Gastroesophageal sphincter (tissue), 4 donors: ENCODE data around the gene PRKAG2. TPM values are rescaled to one million over a fixed set of nuclear protein-coding genes. Genes with fewer than 3 reads are reported as not detected.

Source experiments
- ATAC-seq: fragments of 150-250 bp; one replicate; pipeline ENCODE4 v1.9.1; 2016; ENCODE audit warnings: mild to moderate bottlenecking, moderate library complexity
- H3K27ac ChIP-seq, 4 donors: fragments of 200-600 bp; sonication (generic) in 3 of 4; 1 replicate in 3 of 4; 2 replicates in 1 of 4; pipeline ENCODE4 v1.5.1; 2016 to 2019
- H3K27me3 ChIP-seq: fragments of 200-600 bp; sonication (generic); one replicate; pipeline ENCODE4 v1.5.1; 2019
- H3K36me3 ChIP-seq, 2 donors: fragments of 200-600 bp; sonication (generic); one replicate each; pipeline ENCODE4 v1.5.1; 2019; ENCODE audit warnings: control low read depth in 1 of 2
- H3K4me1 ChIP-seq, 3 donors: fragments of 200-600 bp; sonication (generic); 1 replicate in 2 of 3; 2 replicates in 1 of 3; pipeline ENCODE4 v1.5.1; 2016 to 2019; ENCODE audit warnings: control low read depth in 2 of 3
- H3K4me3 ChIP-seq, 2 donors: fragments of 200-600 bp; sonication (generic); one replicate each; pipeline ENCODE4 v1.5.1; 2019; ENCODE audit warnings: mild to moderate bottlenecking in 1 of 2, moderate library complexity in 1 of 2
- H3K9me3 ChIP-seq, 3 donors: fragments of 200-600 bp; sonication (generic); one replicate each; pipeline ENCODE4 v1.5.1; 2017 to 2019; ENCODE audit warnings: control low read depth in 2 of 3
- EP300 ChIP-seq: sonication (generic); formaldehyde crosslinking; IDR thresholded peaks from one replicate; pipeline ENCODE4 v1.6.1; 2017; ENCODE audit warnings: antibody characterized with exemption, mild to moderate bottlenecking
- POLR2A ChIP-seq, 2 donors: fragments of 450-650 bp; IDR thresholded peaks; one replicate each; pipeline ENCODE4 v1.6.1; 2017; ENCODE audit warnings: antibody characterized with exemption in 2 of 2, mild to moderate bottlenecking in 2 of 2, moderate library complexity in 1 of 2
- POLR2AphosphoS5 ChIP-seq: sonication (generic); formaldehyde crosslinking; IDR thresholded peaks from one replicate; pipeline ENCODE4 v1.6.1; 2017; ENCODE audit warnings: antibody characterized with exemption
- WGBS, 2 donors: methylation state at CpG; one replicate each; pipeline ENCODE4 v1.1.5; 2018; ENCODE audit warnings: low coverage in 1 of 2; 5-methylcytosine and 5-hydroxymethylcytosine counted together
- total RNA-seq, 4 donors: library from RNA; depleted of rRNA; stranded (reverse); fragments of >200 nt; gene quantifications; one replicate each; pipeline ENCODE4 v1.1.0, GENCODE V29; 2016
- TF ChIP-seq, protein P1 (sequence below), 4 experiments: fragments of 200-600 bp in 2 of 4; fragments of 450-650 bp in 2 of 4; sonication (generic) in 1 of 4; IDR thresholded peaks; one replicate each; pipeline ENCODE4 v1.5.1; 2017 to 2019; ENCODE audit warnings: antibody characterized with exemption in 4 of 4, mild to moderate bottlenecking in 2 of 4, moderate library complexity in 2 of 4

The PRKAG2 gene
- total RNA-seq, 4 donors from 2014 or later, result 48.9 to 89.0 (median 75.7) TPM

DNA sequence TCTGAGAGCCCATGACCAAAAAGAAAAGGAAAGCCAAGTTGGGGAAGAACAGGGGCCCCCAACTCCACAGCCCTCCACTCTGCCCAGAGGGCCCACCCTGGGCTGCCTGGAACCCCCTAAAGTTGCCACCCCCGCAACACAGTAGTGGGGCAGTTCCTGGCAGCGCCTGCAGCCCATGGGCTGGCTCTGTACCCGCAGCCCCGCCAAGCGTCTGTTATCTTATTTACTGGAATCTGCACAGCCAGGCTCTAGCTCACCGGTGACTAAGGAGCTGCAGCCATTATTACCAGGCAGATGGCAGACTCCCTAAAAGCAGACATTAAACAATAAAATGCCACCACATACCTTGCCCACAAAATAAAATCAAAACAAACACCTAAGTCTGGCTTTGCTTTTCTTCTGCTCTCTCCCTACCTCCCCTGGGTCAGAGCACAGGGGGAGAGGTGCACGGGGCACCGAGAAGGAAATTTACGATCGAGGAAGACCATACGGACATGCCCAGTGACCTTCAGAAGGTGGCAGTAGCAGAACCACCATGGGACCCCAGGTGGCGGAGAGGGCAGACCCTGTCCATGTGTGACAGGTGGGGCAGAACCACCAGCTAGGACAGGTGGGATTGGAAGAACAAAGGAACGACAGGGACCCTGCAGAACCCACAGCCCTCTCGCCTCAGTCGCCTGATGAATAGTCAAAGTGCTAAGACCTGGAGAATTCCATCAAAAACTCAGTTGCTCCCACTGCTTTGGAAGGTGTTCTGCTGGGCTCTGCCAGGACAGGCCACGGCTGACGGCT is 66.3 kb downstream of the PRKAG2 start:
- Histone ChIP-seq H3K4me3 (no peak overlapping the region), H3K9me3 (no peaks in the 10 kb centered on the region), H3K36me3 (no peaks in the 10 kb centered on the region), H3K27me3 (no peaks in the 10 kb centered on the region), H3K4me1 (peaks cover 0 to 12% (median 0%) of the 10 kb centered on the region in 3 donors), H3K27ac (no peak overlapping the region)
- no peak for TF ChIP-seq POLR2A (IDR thresholded peaks at IDR 0.05)
- TF ChIP-seq EP300, result no peak
- 83 to 100% methylated on average over 2 to 10 of the region's 17 CpGs for WGBS, 2 donors
- ATAC-seq, result no peak

DNA sequence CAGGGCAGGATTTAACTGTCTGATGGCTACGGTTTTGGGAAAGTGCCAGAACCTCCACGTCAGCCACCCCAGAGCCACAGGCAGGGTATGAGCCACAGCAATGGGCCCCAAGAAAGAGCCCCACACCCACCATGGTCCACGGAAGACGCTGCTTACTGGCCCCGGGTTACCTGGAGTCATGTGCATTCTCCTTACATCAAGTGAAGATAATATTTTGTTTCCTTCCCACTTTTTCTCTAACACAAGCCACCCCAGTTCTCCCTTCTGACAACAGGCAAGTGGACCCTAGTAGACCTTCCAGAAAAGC is 67.1 kb downstream of the PRKAG2 start:
- no peak overlapping the region for H3K4me3 ChIP-seq
- H3K27ac ChIP-seq, result no peak overlapping the region
- WGBS, 2 donors, result 77% methylated on average over 5 of the region's 5 CpGs; no CpG with 5 or more reads in 1 of the 2 donors
- H3K9me3 ChIP-seq, result peaks cover 0 to 4% (median 0%) of the 10 kb centered on the region in 3 donors
- H3K36me3 ChIP-seq, result no peaks in the 10 kb centered on the region
- no peaks in the 10 kb centered on the region for H3K27me3 ChIP-seq
- TF ChIP-seq POLR2A (IDR thresholded peaks at IDR 0.05) (no peak), POLR2AphosphoS5 (no peak), EP300 (no peak)
- TF ChIP-seq, protein P1, sequence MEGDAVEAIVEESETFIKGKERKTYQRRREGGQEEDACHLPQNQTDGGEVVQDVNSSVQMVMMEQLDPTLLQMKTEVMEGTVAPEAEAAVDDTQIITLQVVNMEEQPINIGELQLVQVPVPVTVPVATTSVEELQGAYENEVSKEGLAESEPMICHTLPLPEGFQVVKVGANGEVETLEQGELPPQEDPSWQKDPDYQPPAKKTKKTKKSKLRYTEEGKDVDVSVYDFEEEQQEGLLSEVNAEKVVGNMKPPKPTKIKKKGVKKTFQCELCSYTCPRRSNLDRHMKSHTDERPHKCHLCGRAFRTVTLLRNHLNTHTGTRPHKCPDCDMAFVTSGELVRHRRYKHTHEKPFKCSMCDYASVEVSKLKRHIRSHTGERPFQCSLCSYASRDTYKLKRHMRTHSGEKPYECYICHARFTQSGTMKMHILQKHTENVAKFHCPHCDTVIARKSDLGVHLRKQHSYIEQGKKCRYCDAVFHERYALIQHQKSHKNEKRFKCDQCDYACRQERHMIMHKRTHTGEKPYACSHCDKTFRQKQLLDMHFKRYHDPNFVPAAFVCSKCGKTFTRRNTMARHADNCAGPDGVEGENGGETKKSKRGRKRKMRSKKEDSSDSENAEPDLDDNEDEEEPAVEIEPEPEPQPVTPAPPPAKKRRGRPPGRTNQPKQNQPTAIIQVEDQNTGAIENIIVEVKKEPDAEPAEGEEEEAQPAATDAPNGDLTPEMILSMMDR (IDR thresholded peaks at IDR 0.05), result no peak
- peaks cover 0 to 6% (median 0%) of the 10 kb centered on the region in 3 donors for H3K4me1 ChIP-seq
- ATAC-seq, result no peak

DNA sequence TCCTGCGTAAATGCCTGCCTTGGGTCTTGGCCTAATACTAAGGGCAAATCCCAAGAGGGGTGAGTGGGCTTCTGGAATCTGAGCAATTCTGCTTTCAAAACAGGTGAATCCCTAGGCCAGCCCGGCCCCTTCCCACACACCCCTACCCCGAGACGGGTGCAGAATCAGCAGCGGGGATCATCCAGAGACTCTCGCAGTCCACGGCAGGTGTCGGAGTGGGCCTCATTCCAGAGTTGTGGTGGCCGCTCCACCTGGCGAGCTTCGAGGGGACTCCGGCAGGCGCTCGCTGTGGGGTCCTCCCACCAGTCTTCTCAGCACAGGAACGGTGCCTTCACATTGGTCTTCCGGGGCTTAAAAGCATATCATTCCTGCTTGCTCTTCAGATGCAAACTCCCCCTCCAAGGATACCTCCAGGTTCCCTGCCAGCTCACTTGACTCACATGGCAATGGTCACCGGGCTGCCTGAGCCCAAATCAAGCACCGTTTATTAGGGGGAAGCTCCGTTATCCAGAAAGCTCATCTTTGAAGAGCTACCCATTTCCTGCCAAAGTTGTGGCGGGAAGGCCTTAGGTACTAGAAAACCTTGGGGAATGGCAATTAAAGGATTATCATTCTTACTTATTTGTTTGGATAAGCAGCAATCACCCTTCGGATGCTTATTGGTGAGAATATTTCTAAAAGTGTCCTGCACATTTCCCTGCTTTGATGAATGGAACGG is 67.6 kb downstream of the PRKAG2 start:
- ATAC-seq, result no peak
- H3K9me3 ChIP-seq, result peaks cover 0 to 4% (median 0%) of the 10 kb centered on the region in 3 donors
- peaks cover 0 to under 1% (median 0%) of the 10 kb centered on the region in 3 donors for H3K4me1 ChIP-seq
- H3K4me3 ChIP-seq, result no peak overlapping the region
- no peak overlapping the region for H3K27ac ChIP-seq
- H3K36me3 ChIP-seq, result no peaks in the 10 kb centered on the region
- 60% methylated on average over 3 of the region's 22 CpGs; no CpG with 5 or more reads in 1 of the 2 donors for WGBS, 2 donors
- no peaks in the 10 kb centered on the region for H3K27me3 ChIP-seq
- no peak for TF ChIP-seq POLR2AphosphoS5

DNA sequence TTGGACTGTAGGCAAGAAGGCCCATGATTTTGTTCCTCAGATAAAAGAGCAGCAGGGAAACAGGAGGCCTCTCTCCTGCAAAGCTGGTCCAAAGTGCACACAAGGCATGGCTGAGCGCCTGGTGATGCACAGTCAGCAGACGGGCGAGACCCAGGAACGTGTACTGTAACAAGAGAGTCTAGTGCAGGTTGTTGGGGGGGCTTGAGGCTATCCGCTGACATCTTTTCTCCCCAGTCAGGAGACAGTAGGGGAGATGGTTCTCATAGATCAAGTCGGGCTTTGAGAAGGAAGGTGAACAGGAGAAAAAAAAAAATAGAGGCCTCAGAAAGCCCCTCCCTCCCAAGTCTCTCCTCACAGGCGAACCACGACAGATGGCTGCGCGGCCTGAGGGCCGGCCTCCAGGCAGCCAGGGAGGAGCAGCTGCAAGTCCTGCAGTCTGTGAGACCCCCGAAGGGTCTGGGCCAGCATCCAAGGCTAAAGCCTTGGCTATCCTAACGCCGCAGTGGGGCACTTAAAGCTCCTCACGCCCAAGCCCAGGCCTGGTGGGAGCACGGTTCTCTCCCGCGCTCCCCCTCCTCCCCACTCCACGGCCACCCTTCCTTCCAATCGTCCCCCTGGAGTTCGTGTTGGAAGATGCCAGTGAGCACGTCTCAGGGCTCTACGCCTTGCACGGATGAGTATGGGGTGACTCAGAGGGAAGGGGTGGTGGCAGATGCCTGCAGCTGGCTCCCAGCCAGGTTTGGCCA is 68.3 kb downstream of the PRKAG2 start:
- Histone ChIP-seq H3K4me3 (no peak overlapping the region), H3K27me3 (no peaks in the 10 kb centered on the region), H3K4me1 (no peaks in the 10 kb centered on the region), H3K9me3 (peaks cover 0 to 4% (median 0%) of the 10 kb centered on the region in 3 donors), H3K27ac (no peak overlapping the region), H3K36me3 (no peaks in the 10 kb centered on the region)
- 91% methylated on average over 5 of the region's 24 CpGs; no CpG with 5 or more reads in 1 of the 2 donors for WGBS, 2 donors
- TF ChIP-seq POLR2A (IDR thresholded peaks at IDR 0.05) (no peak), EP300 (no peak), POLR2AphosphoS5 (no peak)
- TF ChIP-seq, protein P1 (IDR thresholded peaks at IDR 0.05), result no peak
- ATAC-seq, result no peak

DNA sequence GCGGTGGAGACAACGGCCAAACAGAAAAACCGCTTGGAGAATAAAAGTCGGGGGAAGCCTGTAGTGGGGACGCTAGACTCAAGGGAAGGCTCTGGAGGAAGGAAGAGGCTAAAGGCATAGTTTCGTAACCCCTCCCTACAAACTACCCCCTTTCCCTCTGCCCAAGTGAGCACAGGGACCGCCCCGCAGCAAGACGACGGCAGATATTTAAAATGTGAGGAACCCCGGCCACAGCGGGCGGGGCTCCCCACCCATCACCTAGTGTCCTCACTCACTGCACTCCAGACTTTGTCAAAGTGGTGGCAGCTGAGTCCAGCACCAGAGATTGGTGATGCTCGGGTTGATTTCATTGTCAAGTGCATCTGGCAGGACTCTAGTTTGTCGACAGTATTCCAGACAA is 69.1 kb downstream of the PRKAG2 start:
- Histone ChIP-seq H3K27ac (no peak overlapping the region), H3K4me3 (no peak overlapping the region), H3K36me3 (no peaks in the 10 kb centered on the region), H3K4me1 (no peaks in the 10 kb centered on the region), H3K27me3 (no peaks in the 10 kb centered on the region), H3K9me3 (peaks cover 0 to 4% (median 0%) of the 10 kb centered on the region in 3 donors)
- TF ChIP-seq POLR2AphosphoS5 (no peak), EP300 (no peak)
- WGBS, 2 donors, result 70 to 78% methylated on average over 5 to 13 of the region's 15 CpGs
- ATAC-seq, result no peak
